SJCRH30 (cell line): Measurements from ENCODE around the gene PRSS36. TPM values are rescaled to one million over a fixed set of nuclear protein-coding genes. Genes with fewer than 3 reads are reported as not detected.
"Not testable (repeated sequence)": the region's sequence is repeated elsewhere in the genome, so short reads cannot be mapped to it uniquely, and the experiment has no call there.

Experiments
- DNase-seq, 2 experiments: peaks; one replicate each; pipeline ENCODE4 v3.0.0-alpha.2; 2015 to 2020
- H3K27ac ChIP-seq: fragments of 250-450 bp; sonication (Bioruptor Pico); 2 replicates; pipeline ENCODE4 v1.5.1; 2020; ENCODE audit warnings: mild to moderate bottlenecking, moderate library complexity
- H3K27me3 ChIP-seq: fragments of 250-450 bp; sonication (Bioruptor Pico); 2 replicates; pipeline ENCODE4 v1.5.1; 2020; ENCODE audit warnings: mild to moderate bottlenecking, moderate library complexity
- H3K36me3 ChIP-seq: fragments of 250-450 bp; sonication (Bioruptor Pico); 2 replicates; pipeline ENCODE4 v1.5.1; 2020; ENCODE audit warnings: mild to moderate bottlenecking, moderate library complexity
- H3K4me1 ChIP-seq: fragments of 250-450 bp; sonication (Bioruptor Pico); 2 replicates; pipeline ENCODE4 v1.5.1; 2020; ENCODE audit warnings: mild to moderate bottlenecking, moderate library complexity
- H3K4me3 ChIP-seq: fragments of 250-450 bp; sonication (Bioruptor Pico); 2 replicates; pipeline ENCODE4 v1.5.1; 2020; ENCODE audit warnings: mild to moderate bottlenecking, moderate library complexity
- H3K9me3 ChIP-seq: fragments of 250-450 bp; sonication (Bioruptor Pico); replicated peaks from 2 replicates; pipeline ENCODE4 v1.5.1; 2020; ENCODE audit warnings: mild to moderate bottlenecking, moderate library complexity
- total RNA-seq: library from RNA; depleted of rRNA; stranded (reverse); fragments of >200 nt; shearing (Covaris generic); gene quantifications from 2 replicates; pipeline ENCODE4 v1.2.3, GENCODE V29; 2014

Gene PRSS36
- total RNA-seq, 1 experiment from 2014 or later = 0.51 TPM

- Histone ChIP-seq H3K9me3 (no peaks in the 10 kb centered on the region), H3K27me3 (no peaks in the 10 kb centered on the region)
- DNase-seq = no peak
Observed at GRCh38 chr16:31168848-31169247, 19.0 kb upstream of the PRSS36 start.

GRCh38 chr16:31167315-31167714, 17.4 kb upstream of the PRSS36 start:
- no peak for DNase-seq
- Histone ChIP-seq H3K4me3 (no peak overlapping the region), H3K27me3 (no peaks in the 10 kb centered on the region), H3K4me1 (no peaks in the 10 kb centered on the region; the same call in 1 of the 2 replicates), H3K9me3 (no peaks in the 10 kb centered on the region), H3K27ac (no peak overlapping the region), H3K36me3 (no peaks in the 10 kb centered on the region)

More at GRCh38 chr16:31168848-31169247, 19.0 kb upstream of the PRSS36 start:
- Histone ChIP-seq H3K36me3 (no peaks in the 10 kb centered on the region), H3K27ac (no peak overlapping the region), H3K4me3 (no peak overlapping the region), H3K4me1 (no peaks in the 10 kb centered on the region; the same call in 1 of the 2 replicates)

- DNase-seq = no peak
- Histone ChIP-seq H3K4me3 (no peak overlapping the region), H3K9me3 (no peaks in the 10 kb centered on the region), H3K4me1 (no peaks in the 10 kb centered on the region), H3K27me3 (peaks cover 4% of the 10 kb centered on the region; the same call in 1 of the 2 replicates), H3K36me3 (no peaks in the 10 kb centered on the region), H3K27ac (no peak overlapping the region)
Observed at GRCh38 chr16:31157136-31157535, 7.3 kb upstream of the PRSS36 start.

- DNase-seq, H3K9me3 ChIP-seq, H3K4me3 ChIP-seq, H3K27ac ChIP-seq, H3K27me3 ChIP-seq, H3K36me3 ChIP-seq, H3K4me1 ChIP-seq: not testable (repeated sequence)
Observed at GRCh38 chr16:31150976-31151375, 1.1 kb upstream of the PRSS36 start.

- Histone ChIP-seq H3K9me3 (no peaks in the 10 kb centered on the region), H3K4me1 (no peaks in the 10 kb centered on the region), H3K4me3 (no peak overlapping the region), H3K27me3 (no peaks in the 10 kb centered on the region; the same call in 1 of the 2 replicates), H3K36me3 (no peaks in the 10 kb centered on the region), H3K27ac (no peak overlapping the region)
- DNase-seq = no peak
Observed at GRCh38 chr16:31149332-31149731, 534 bp downstream of the PRSS36 start.

GRCh38 chr16:31148896-31149295, 970 bp downstream of the PRSS36 start:
- Histone ChIP-seq H3K27ac (no peak overlapping the region), H3K4me1 (no peaks in the 10 kb centered on the region), H3K27me3 (no peaks in the 10 kb centered on the region; the same call in 1 of the 2 replicates), H3K9me3 (no peaks in the 10 kb centered on the region), H3K36me3 (no peaks in the 10 kb centered on the region), H3K4me3 (no peak overlapping the region)
- no peak for DNase-seq

- DNase-seq = no peak
- Histone ChIP-seq H3K9me3 (no peaks in the 10 kb centered on the region), H3K36me3 (no peaks in the 10 kb centered on the region), H3K27me3 (no peaks in the 10 kb centered on the region; the same call in 1 of the 2 replicates), H3K4me1 (no peaks in the 10 kb centered on the region), H3K4me3 (no peak overlapping the region), H3K27ac (no peak overlapping the region)
Observed at GRCh38 chr16:31148281-31148728, 1.6 kb downstream of the PRSS36 start.

- Histone ChIP-seq H3K27me3 (no peaks in the 10 kb centered on the region; the same call in 1 of the 2 replicates), H3K4me1 (no peaks in the 10 kb centered on the region)
Observed at GRCh38 chr16:31147574-31147973, 2.3 kb downstream of the PRSS36 start.

GRCh38 chr16:31145398-31145990, 4.4 kb downstream of the PRSS36 start:
- H3K27ac ChIP-seq = no peak overlapping the region
- no peak overlapping the region for H3K4me3 ChIP-seq
- H3K4me1 ChIP-seq = peaks cover 4% of the 10 kb centered on the region
- H3K27me3 ChIP-seq = no peaks in the 10 kb centered on the region
- no peak for DNase-seq
- no peaks in the 10 kb centered on the region for H3K9me3 ChIP-seq
- H3K36me3 ChIP-seq = no peaks in the 10 kb centered on the region

More at GRCh38 chr16:31147574-31147973, 2.3 kb downstream of the PRSS36 start:
- H3K9me3 ChIP-seq = no peaks in the 10 kb centered on the region
- H3K4me3 ChIP-seq = no peak overlapping the region
- no peak overlapping the region for H3K27ac ChIP-seq
- DNase-seq = no peak
- H3K36me3 ChIP-seq = no peaks in the 10 kb centered on the region

GRCh38 chr16:31144418-31144817, 5.4 kb downstream of the PRSS36 start:
- H3K9me3 ChIP-seq, H3K4me1 ChIP-seq, DNase-seq, H3K4me3 ChIP-seq, H3K36me3 ChIP-seq, H3K27ac ChIP-seq, H3K27me3 ChIP-seq: not testable (repeated sequence)

GRCh38 chr16:31143694-31144148, 6.1 kb downstream of the PRSS36 start:
- Histone ChIP-seq H3K27ac (no peak overlapping the region), H3K9me3 (no peaks in the 10 kb centered on the region), H3K27me3 (no peaks in the 10 kb centered on the region), H3K4me3 (no peak overlapping the region), H3K36me3 (no peaks in the 10 kb centered on the region), H3K4me1 (peaks cover 4% of the 10 kb centered on the region)
- DNase-seq = no peak

- H3K9me3 ChIP-seq = no peaks in the 10 kb centered on the region
- no peaks in the 10 kb centered on the region for H3K27me3 ChIP-seq
- no peak for DNase-seq
- peak overlapping the region; percentile 57; the same call in 1 of the 2 replicates for H3K4me3 ChIP-seq
- no peak overlapping the region for H3K27ac ChIP-seq
- H3K4me1 ChIP-seq = peaks cover 4% of the 10 kb centered on the region
- no peaks in the 10 kb centered on the region for H3K36me3 ChIP-seq
Observed at GRCh38 chr16:31143011-31143693, 6.7 kb downstream of the PRSS36 start.

GRCh38 chr16:31142109-31143010, 7.5 kb downstream of the PRSS36 start:
- Histone ChIP-seq H3K27me3 (no peaks in the 10 kb centered on the region), H3K4me1 (peaks cover 4% of the 10 kb centered on the region), H3K27ac (no peak overlapping the region), H3K4me3 (peak overlapping the region; percentile 57), H3K36me3 (no peaks in the 10 kb centered on the region), H3K9me3 (no peaks in the 10 kb centered on the region)
- DNase-seq = peak; percentile 99

- H3K4me1 ChIP-seq = peaks cover 4% of the 10 kb centered on the region
- no peak overlapping the region for H3K27ac ChIP-seq
- no peak for DNase-seq
Observed at GRCh38 chr16:31141489-31142108, 8.3 kb downstream of the PRSS36 start.

More at GRCh38 chr16:31141489-31142108, 8.3 kb downstream of the PRSS36 start:
- no peaks in the 10 kb centered on the region for H3K9me3 ChIP-seq
- H3K4me3 ChIP-seq = peak overlapping the region; percentile 49
- no peaks in the 10 kb centered on the region for H3K36me3 ChIP-seq
- H3K27me3 ChIP-seq = no peaks in the 10 kb centered on the region
